ENCODE results near the gene TSHZ3.

TSHZ3 gene

DNA sequence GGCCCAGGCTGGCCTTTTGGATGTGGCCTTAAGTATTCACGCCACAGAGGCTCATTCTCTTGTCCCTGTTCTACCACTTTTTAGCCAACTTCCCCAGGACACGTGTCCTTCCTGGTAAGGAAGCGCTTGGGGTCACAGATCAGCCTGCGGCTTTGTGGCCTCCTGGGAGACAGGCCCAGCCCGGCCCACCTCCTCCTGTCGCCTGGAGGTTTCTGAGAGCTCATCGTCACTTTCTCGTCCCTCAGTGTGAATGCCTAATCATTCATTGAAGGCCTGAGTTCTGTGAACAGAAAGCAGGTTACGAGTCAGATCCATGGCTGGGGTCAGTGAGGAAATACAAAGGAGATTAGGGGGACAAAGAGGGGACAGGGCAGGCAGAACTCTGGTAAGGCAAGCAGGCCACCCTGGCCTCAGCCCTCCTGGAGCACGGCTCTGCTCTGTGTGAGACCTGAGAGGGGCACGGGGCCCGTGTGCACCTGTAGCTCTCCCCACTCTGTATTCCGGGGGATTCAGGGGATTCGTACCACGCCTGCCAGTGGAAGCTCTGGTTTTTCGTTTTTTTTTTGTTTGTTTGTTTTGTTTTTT lies 38.6 kb upstream of the TSHZ3 start:
- TF ChIP-seq, protein P1, sequence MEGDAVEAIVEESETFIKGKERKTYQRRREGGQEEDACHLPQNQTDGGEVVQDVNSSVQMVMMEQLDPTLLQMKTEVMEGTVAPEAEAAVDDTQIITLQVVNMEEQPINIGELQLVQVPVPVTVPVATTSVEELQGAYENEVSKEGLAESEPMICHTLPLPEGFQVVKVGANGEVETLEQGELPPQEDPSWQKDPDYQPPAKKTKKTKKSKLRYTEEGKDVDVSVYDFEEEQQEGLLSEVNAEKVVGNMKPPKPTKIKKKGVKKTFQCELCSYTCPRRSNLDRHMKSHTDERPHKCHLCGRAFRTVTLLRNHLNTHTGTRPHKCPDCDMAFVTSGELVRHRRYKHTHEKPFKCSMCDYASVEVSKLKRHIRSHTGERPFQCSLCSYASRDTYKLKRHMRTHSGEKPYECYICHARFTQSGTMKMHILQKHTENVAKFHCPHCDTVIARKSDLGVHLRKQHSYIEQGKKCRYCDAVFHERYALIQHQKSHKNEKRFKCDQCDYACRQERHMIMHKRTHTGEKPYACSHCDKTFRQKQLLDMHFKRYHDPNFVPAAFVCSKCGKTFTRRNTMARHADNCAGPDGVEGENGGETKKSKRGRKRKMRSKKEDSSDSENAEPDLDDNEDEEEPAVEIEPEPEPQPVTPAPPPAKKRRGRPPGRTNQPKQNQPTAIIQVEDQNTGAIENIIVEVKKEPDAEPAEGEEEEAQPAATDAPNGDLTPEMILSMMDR (IDR thresholded peaks at IDR 0.05) = no peak

DNA sequence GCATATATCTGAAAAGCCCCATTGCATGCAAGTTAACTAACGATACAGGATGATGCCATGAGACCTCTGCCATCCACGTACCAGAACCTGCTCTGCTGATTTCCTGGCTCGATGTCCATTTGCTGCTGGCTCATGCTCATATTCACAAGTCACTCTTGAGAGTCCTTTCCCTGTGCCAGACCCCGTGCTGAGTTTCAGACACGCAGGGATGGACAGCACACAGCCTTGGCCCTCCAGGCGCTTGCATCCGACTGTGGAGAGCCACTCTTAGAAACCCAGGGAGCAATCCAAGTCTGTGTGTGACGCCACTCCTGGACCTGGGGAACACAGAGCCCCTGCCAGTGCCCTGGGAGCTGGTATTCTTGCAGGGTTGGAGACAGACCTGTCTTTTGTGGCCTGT lies 37.6 kb upstream of the TSHZ3 start:
- TF ChIP-seq, protein P1 (IDR thresholded peaks at IDR 0.05) = no peak

DNA sequence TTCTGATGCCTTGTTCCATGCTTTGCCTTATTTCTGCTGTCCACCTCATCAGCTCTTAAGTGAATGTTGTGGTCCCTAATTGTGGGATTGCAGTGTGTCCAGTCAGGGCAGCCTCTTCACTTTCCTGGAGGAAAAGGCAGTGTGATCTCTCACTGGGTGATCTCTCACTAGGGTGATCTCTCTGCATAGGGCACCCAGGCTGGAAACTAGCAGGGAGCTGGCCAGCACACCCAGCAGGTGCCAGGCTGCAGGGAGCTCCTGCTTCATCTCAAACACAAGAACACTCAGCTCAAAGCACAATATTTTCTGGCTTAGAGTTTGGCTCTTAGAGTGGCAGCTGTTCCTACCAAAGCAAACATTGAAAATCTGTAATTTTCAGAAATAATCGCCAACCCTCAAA lies 36.5 kb upstream of the TSHZ3 start:
- TF ChIP-seq, protein P1 (IDR thresholded peaks at IDR 0.05) = no peak

DNA sequence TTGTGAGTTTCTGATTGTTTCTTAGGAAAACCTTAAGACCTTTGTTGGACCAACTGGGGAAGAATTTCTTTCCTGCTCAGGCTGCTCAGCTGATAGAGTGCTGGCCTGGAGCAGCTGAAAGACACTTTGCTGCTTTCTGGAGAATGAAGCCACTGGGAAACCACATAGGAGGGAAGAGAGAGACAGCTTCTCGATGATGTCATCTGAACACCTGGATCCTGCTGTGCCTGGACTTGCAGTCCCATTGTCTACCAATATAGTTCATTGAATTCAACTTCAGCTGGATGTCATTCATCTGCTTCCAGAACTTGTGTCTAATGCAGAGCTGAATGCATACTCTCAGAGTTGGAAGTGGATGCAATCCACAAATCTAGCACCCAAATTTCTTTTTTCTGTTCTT lies 34.3 kb upstream of the TSHZ3 start:
- TF ChIP-seq, protein P1 (IDR thresholded peaks at IDR 0.05) = no peak

DNA sequence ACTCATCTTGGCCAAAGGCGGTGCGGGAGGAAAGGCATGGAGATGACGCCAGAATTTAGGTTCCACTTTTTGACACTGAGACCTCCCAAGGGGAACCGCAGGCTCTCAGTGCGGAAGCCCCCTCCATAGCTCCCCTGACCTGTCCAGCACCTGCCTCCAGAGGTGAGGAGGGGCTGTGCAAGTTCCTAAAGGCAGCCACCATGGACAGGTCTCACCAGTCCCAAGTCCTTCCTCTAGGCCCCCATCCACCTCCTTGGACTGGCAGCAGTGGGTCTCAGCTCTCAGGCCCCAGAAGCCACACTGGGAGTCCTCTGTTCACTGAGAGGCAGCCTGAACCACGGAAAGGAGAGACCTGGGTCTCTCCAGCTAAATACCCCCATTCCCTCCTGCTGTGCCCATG lies 31.6 kb upstream of the TSHZ3 start:
- TF ChIP-seq, protein P1 (IDR thresholded peaks at IDR 0.05) = no peak

DNA sequence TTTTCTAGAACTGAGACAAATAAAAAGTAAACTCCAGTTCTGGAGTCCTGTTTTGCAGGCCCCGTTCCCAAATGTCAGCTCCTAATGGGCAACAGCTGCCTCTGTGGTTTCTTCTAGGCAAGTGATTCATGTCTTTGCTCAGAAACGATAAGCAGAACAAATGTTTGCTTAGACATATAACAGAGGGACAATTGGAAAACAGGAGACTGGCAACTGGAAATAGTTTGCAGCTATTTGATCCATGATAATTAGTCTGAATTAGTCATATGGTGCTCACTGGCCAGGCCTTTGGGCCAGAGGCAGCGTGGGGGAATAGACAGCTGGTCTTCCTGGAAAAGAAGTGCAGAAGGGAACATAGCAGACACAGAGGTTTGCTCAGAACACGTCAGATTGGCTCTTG lies 29.2 kb upstream of the TSHZ3 start:
- TF ChIP-seq, protein P1 (IDR thresholded peaks at IDR 0.05) = no peak

DNA sequence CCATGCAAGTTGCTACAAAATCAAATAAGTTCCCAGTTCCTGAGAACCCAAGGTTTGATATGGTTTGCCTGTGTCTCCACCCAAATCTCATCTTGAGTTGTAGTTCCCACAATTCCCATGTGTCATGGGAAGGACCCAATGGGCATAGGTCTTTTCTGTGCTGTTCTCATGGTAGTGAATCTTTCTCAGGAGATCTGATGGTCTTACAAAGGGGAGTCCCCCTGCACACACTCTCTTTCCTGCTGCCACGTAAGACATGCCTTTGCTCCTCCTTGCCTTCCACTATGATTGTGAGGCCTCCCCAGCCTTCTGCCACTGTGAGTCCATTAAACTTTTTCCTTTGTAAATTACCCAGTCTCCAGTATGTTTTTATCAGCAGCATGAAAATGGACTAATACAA lies 28.5 kb upstream of the TSHZ3 start:
- TF ChIP-seq, protein P1 (IDR thresholded peaks at IDR 0.05) = no peak

DNA sequence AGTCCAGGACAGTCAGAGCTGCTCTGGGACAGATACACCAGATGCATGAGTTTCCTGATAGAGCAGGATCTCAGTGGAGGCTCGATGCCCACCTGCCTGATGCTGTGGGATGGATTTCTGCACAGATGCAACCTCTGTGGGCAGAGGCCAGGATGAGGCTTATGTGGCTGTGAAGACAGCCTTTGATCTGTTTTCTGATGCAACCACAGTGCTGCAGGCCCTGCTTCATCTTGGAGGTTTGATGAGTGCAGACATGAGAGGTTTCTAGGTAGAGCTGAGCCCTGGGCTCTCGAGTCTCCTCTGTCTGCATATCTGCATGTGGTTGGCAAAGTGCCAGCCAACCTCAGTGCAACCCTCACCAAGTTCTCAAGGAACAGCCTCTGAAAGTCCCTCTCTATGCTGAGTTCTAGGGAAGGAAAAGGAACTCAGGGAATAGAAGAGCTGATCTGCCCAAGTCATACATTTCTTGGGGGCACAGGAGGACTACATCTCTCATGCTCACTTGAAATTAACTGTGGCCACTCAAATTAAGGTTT lies 23.1 kb upstream of the TSHZ3 start:
- TF ChIP-seq, protein P1 (IDR thresholded peaks at IDR 0.05) = no peak
